Transverse colon (tissue), 4 donors: ENCODE results near the gene RAD51C.

Experiments used
- CTCF ChIP-seq, 5 experiments: fragments of 200-600 bp in 3 of 5; fragments of 450-650 bp in 2 of 5; sonication (generic) in 3 of 5; IDR thresholded peaks; 1 replicate in 2 of 5; 2 replicates in 3 of 5; pipeline ENCODE4 v1.5.1; 2016 to 2017; ENCODE audit warnings: antibody characterized with exemption in 5 of 5, inconsistent platforms in 3 of 5, mild to moderate bottlenecking in 2 of 5, moderate library complexity in 1 of 5
- POLR2A ChIP-seq: fragments of 450-650 bp; IDR thresholded peaks from one replicate; pipeline ENCODE4 v1.6.1; 2016; ENCODE audit warnings: antibody characterized with exemption, mild to moderate bottlenecking, moderate library complexity
- POLR2AphosphoS5 ChIP-seq, 3 donors: sonication (generic); formaldehyde crosslinking; IDR thresholded peaks; one replicate each; pipeline ENCODE4 v1.6.1; 2016; ENCODE audit warnings: antibody characterized with exemption in 3 of 3

- TF ChIP-seq POLR2A (no peak), CTCF (IDR thresholded peaks at IDR 0.05) (no peak), POLR2AphosphoS5 (IDR thresholded peaks at IDR 0.05) (no peak)
Observed at GRCh38 chr17:58648236-58648635, 44.2 kb upstream of the RAD51C start.
